Jurkat, Clone E6-1 (cell line): ENCODE data around the gene SLC39A9. TPM values are rescaled to one million over a fixed set of nuclear protein-coding genes. Genes with fewer than 3 reads are reported as not detected.

Source experiments
- DNase-seq: peaks from one replicate; pipeline ENCODE4 v3.0.0-alpha.2; 2011; ENCODE audit warnings: low read depth, low spot score
- H3K4me3 ChIP-seq: 2 replicates; pipeline ENCODE4 v1.5.1; 2011; ENCODE audit warnings: mild to moderate bottlenecking, low read length, control low read depth, moderate library complexity
- polyA plus RNA-seq: library from polyadenylated mRNA; unstranded; fragments of >200 nt; gene quantifications from one replicate; pipeline ENCODE4 v1.2.1, GENCODE V29; 2012; ENCODE audit warnings: missing spikeins; ENCODE audit not compliant: insufficient read length, insufficient read depth

Gene SLC39A9
- 27.1 TPM for polyA plus RNA-seq

- peak; percentile 97 for DNase-seq
- peak within 1 kb of the TSS; percentile 75 for H3K4me3 ChIP-seq
These were observed at the start of gene SLC39A9, which contains the start of gene ERH for GRCh38 chr14:69398053-69398817. SLC39A9 (plus strand) TSS chr14:69398692; CDS start chr14:69399370, 678 bp downstream. ERH (minus strand) TSS chr14:69398299; CDS start chr14:69398233, 66 bp downstream.

GRCh38 chr14:69349091-69349777, 49.3 kb upstream of the SLC39A9 start:
- no peak for DNase-seq
- no peak overlapping the region for H3K4me3 ChIP-seq

GRCh38 chr14:69350892-69351291, 47.6 kb upstream of the SLC39A9 start:
- DNase-seq: no peak
- H3K4me3 ChIP-seq: no peak overlapping the region

GRCh38 chr14:69351385-69351784, 47.1 kb upstream of the SLC39A9 start:
- DNase-seq: no peak

GRCh38 chr14:69351911-69352310, 46.6 kb upstream of the SLC39A9 start:
- DNase-seq: no peak

More at GRCh38 chr14:69351385-69351784, 47.1 kb upstream of the SLC39A9 start:
- H3K4me3 ChIP-seq: no peak overlapping the region

GRCh38 chr14:69353168-69353567, 45.3 kb upstream of the SLC39A9 start:
- DNase-seq: no peak
- no peak overlapping the region for H3K4me3 ChIP-seq

More at GRCh38 chr14:69351911-69352310, 46.6 kb upstream of the SLC39A9 start:
- no peak overlapping the region for H3K4me3 ChIP-seq

- DNase-seq: no peak
- H3K4me3 ChIP-seq: no peak overlapping the region
These were observed 43.9 kb upstream of the SLC39A9 start for GRCh38 chr14:69354383-69355153.

- no peak for DNase-seq
- H3K4me3 ChIP-seq: no peak overlapping the region
These were observed 43.3 kb upstream of the SLC39A9 start for GRCh38 chr14:69355154-69355597.

GRCh38 chr14:69355607-69356281, 42.7 kb upstream of the SLC39A9 start:
- no peak for DNase-seq
- H3K4me3 ChIP-seq: no peak overlapping the region

- no peak overlapping the region for H3K4me3 ChIP-seq
- no peak for DNase-seq
These were observed 41.5 kb upstream of the SLC39A9 start for GRCh38 chr14:69356903-69357543.

GRCh38 chr14:69357544-69358200, 40.8 kb upstream of the SLC39A9 start:
- no peak for DNase-seq
- no peak overlapping the region for H3K4me3 ChIP-seq

GRCh38 chr14:69358233-69358963, 40.1 kb upstream of the SLC39A9 start:
- no peak overlapping the region for H3K4me3 ChIP-seq
- DNase-seq: no peak

- no peak for DNase-seq
- no peak overlapping the region for H3K4me3 ChIP-seq
These were observed 39.5 kb upstream of the SLC39A9 start for GRCh38 chr14:69358966-69359365.

GRCh38 chr14:69360438-69361108, 37.9 kb upstream of the SLC39A9 start:
- DNase-seq: no peak
- H3K4me3 ChIP-seq: no peak overlapping the region

- no peak overlapping the region for H3K4me3 ChIP-seq
- no peak for DNase-seq
These were observed 35.4 kb upstream of the SLC39A9 start for GRCh38 chr14:69363055-69363454.

GRCh38 chr14:69363964-69364363, 34.5 kb upstream of the SLC39A9 start:
- no peak overlapping the region for H3K4me3 ChIP-seq
- DNase-seq: no peak

GRCh38 chr14:69364378-69364777, 34.1 kb upstream of the SLC39A9 start:
- H3K4me3 ChIP-seq: no peak overlapping the region
- DNase-seq: no peak
